ENCODE results near the gene C1QTNF12.

C1QTNF12 gene

GRCh38 chr1:1223891-1224290, 22.6 kb downstream of the C1QTNF12 start:
- peaks cover 74 to 99% of the 10 kb centered on the region in 2 experiments for H3K36me3 ChIP-seq (ENCODE audit: control insufficient read depth in 1 of 2, insufficient read depth in 2 of 2, low read depth in 1 of 2, low read length in 2 of 2)
- H2BK15ac ChIP-seq (ENCODE audit: low read depth, poor library complexity, severe bottlenecking) = no peak overlapping the region
- H3K23ac ChIP-seq (ENCODE audit: low read length in 2 of 2) = no peak overlapping the region
- WGBS = 99% methylated on average over 21 of the region's 21 CpGs
- H2BK5ac ChIP-seq (ENCODE audit: low read depth, low read length, poor library complexity, severe bottlenecking) = no peak overlapping the region
- no peak overlapping the region for H2BK120ac ChIP-seq (ENCODE audit: low read depth, low read length)
- H3K4ac ChIP-seq (ENCODE audit: low read depth in 1 of 2, low read length in 2 of 2) = no peak overlapping the region
- no peak overlapping the region for H2AK5ac ChIP-seq (ENCODE audit: low read length, severe bottlenecking)
- H3K27ac ChIP-seq (ENCODE audit: low read length, poor library complexity, severe bottlenecking) = no peak overlapping the region
- no peak overlapping the region for H3K9ac ChIP-seq (ENCODE audit: low read length)
- H3K4me3 ChIP-seq (ENCODE audit: insufficient read depth in 1 of 2, low read depth in 1 of 2, low read length in 2 of 2) = no peak overlapping the region
- H3K18ac ChIP-seq (ENCODE audit: low read depth in 1 of 2, low read length in 2 of 2) = no peak overlapping the region
- no peaks in the 10 kb centered on the region for H3K9me3 ChIP-seq (ENCODE audit: control insufficient read depth, low read length)
- no peak overlapping the region for H3K14ac ChIP-seq (ENCODE audit: low read length in 2 of 2)
- H3K4me1 ChIP-seq (ENCODE audit: control insufficient read depth, insufficient read depth, low read depth, low read length) = peaks cover 13% of the 10 kb centered on the region
- H4K91ac ChIP-seq (ENCODE audit: low read length) = no peak overlapping the region
- no peak overlapping the region for H3K4me2 ChIP-seq (ENCODE audit: low read length, poor library complexity, severe bottlenecking)
- no peaks in the 10 kb centered on the region for H3K27me3 ChIP-seq (ENCODE audit: control insufficient read depth in 1 of 2, insufficient read depth in 1 of 2, low read length in 2 of 2)
- H2BK12ac ChIP-seq (ENCODE audit: low read length in 2 of 2) = no peak overlapping the region
- peaks cover 56% of the 10 kb centered on the region for H3K79me1 ChIP-seq (replicated peaks; ENCODE audit: low read length, poor library complexity, severe bottlenecking)
- no peak for DNase-seq
- no peak overlapping the region for H2AFZ ChIP-seq (ENCODE audit: low read depth, low read length)
- no peak overlapping the region for H4K8ac ChIP-seq (ENCODE audit: low read length)

- H2BK120ac ChIP-seq (ENCODE audit: low read depth, low read length) = no peak overlapping the region
- H4K8ac ChIP-seq (ENCODE audit: low read length) = no peak overlapping the region
- H3K36me3 ChIP-seq (ENCODE audit: control insufficient read depth in 1 of 2, insufficient read depth in 2 of 2, low read depth in 1 of 2, low read length in 2 of 2) = peaks cover 73 to 99% of the 10 kb centered on the region in 2 experiments
- no peaks in the 10 kb centered on the region for H3K27me3 ChIP-seq (ENCODE audit: control insufficient read depth in 1 of 2, insufficient read depth in 1 of 2, low read length in 2 of 2)
- no peak overlapping the region for H3K4ac ChIP-seq (ENCODE audit: low read depth in 1 of 2, low read length in 2 of 2)
- H2AFZ ChIP-seq (ENCODE audit: low read depth, low read length) = no peak overlapping the region
- no peak overlapping the region for H2BK15ac ChIP-seq (ENCODE audit: low read depth, poor library complexity, severe bottlenecking)
- H3K79me1 ChIP-seq (replicated peaks; ENCODE audit: low read length, poor library complexity, severe bottlenecking) = peaks cover 59% of the 10 kb centered on the region
- H4K91ac ChIP-seq (ENCODE audit: low read length) = no peak overlapping the region
- no peak overlapping the region for H3K14ac ChIP-seq (ENCODE audit: low read length in 2 of 2)
- H3K9me3 ChIP-seq (ENCODE audit: control insufficient read depth, low read length) = no peaks in the 10 kb centered on the region
- H3K4me3 ChIP-seq (ENCODE audit: insufficient read depth in 1 of 2, low read depth in 1 of 2, low read length in 2 of 2) = no peak overlapping the region
- H3K9ac ChIP-seq (ENCODE audit: low read length) = no peak overlapping the region
- H2AK5ac ChIP-seq (ENCODE audit: low read length, severe bottlenecking) = no peak overlapping the region
- no peak overlapping the region for H2BK5ac ChIP-seq (ENCODE audit: low read depth, low read length, poor library complexity, severe bottlenecking)
- H3K27ac ChIP-seq (ENCODE audit: low read length, poor library complexity, severe bottlenecking) = no peak overlapping the region
- no peak overlapping the region for H3K18ac ChIP-seq (ENCODE audit: low read depth in 1 of 2, low read length in 2 of 2)
- 97% methylated on average over 15 of the region's 15 CpGs for whole genome bisulfite sequencing
- H3K23ac ChIP-seq (ENCODE audit: low read length in 2 of 2) = no peak overlapping the region
- no peak for DNase-seq
- H3K4me1 ChIP-seq (ENCODE audit: control insufficient read depth, insufficient read depth, low read depth, low read length) = peaks cover 18% of the 10 kb centered on the region
- H3K4me2 ChIP-seq (ENCODE audit: low read length, poor library complexity, severe bottlenecking) = no peak overlapping the region
- H2BK12ac ChIP-seq (ENCODE audit: low read length in 2 of 2) = no peak overlapping the region
Measured at GRCh38 chr1:1223321-1223720, 23.2 kb downstream of the C1QTNF12 start.

DNA sequence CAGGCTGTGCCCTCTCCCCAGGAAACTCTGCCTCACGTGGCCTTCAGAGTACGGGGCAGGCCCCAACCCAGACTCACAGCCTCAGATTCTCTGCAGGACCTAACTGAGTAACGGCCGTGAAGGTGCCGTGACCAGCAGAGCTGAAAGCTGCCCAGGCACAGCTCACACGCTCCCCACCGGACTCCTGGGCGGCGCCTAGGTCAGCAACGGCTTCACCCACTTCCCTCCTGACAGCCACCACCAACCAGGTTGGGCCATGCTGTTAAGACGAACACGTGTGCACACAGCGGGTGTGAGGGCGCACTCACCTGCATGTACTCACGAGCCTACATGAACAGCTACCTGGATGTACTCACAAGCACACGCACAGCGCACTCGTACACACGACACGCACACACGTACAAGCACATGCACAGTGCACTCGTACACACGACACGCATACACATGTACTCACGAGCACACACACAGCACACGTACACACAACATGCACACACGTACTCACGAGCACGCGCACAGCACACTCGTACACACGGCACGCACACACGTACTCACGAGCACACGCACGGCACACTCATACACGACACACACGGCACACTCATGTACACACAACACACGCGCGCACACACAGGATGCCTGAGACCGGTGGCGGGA, 23.8 kb downstream of the C1QTNF12 start:
- no peak overlapping the region for H2BK5ac ChIP-seq (ENCODE audit: low read depth, low read length, poor library complexity, severe bottlenecking)
- no peaks in the 10 kb centered on the region for H3K27me3 ChIP-seq (ENCODE audit: control insufficient read depth in 1 of 2, insufficient read depth in 1 of 2, low read length in 2 of 2)
- peak overlapping the region in 1 of 2 experiments; percentile 15 for H3K4me3 ChIP-seq (ENCODE audit: insufficient read depth in 1 of 2, low read depth in 1 of 2, low read length in 2 of 2)
- peaks cover 73 to 99% of the 10 kb centered on the region in 2 experiments for H3K36me3 ChIP-seq (ENCODE audit: control insufficient read depth in 1 of 2, insufficient read depth in 2 of 2, low read depth in 1 of 2, low read length in 2 of 2)
- H3K14ac ChIP-seq (ENCODE audit: low read length in 2 of 2) = no peak overlapping the region
- H4K91ac ChIP-seq (ENCODE audit: low read length) = peak overlapping the region; percentile 12
- no peak overlapping the region for H3K27ac ChIP-seq (ENCODE audit: low read length, poor library complexity, severe bottlenecking)
- H3K9me3 ChIP-seq (ENCODE audit: control insufficient read depth, low read length) = no peaks in the 10 kb centered on the region
- H2BK12ac ChIP-seq (ENCODE audit: low read length in 2 of 2) = no peak overlapping the region
- H3K79me1 ChIP-seq (replicated peaks; ENCODE audit: low read length, poor library complexity, severe bottlenecking) = peaks cover 55% of the 10 kb centered on the region
- no peak overlapping the region for H2BK15ac ChIP-seq (ENCODE audit: low read depth, poor library complexity, severe bottlenecking)
- H3K4ac ChIP-seq (ENCODE audit: low read depth in 1 of 2, low read length in 2 of 2) = no peak overlapping the region
- no peak overlapping the region for H2AK5ac ChIP-seq (ENCODE audit: low read length, severe bottlenecking)
- no peak overlapping the region for H3K18ac ChIP-seq (ENCODE audit: low read depth in 1 of 2, low read length in 2 of 2)
- no peak overlapping the region for H3K23ac ChIP-seq (ENCODE audit: low read length in 2 of 2)
- no peak overlapping the region for H4K8ac ChIP-seq (ENCODE audit: low read length)
- H3K4me1 ChIP-seq (ENCODE audit: control insufficient read depth, insufficient read depth, low read depth, low read length) = peaks cover 24% of the 10 kb centered on the region
- no peak overlapping the region for H2AFZ ChIP-seq (ENCODE audit: low read depth, low read length)
- no peak overlapping the region for H3K4me2 ChIP-seq (ENCODE audit: low read length, poor library complexity, severe bottlenecking)
- 97% methylated on average over 44 of the region's 44 CpGs for WGBS
- no peak overlapping the region for H3K9ac ChIP-seq (ENCODE audit: low read length)
- no peak overlapping the region for H2BK120ac ChIP-seq (ENCODE audit: low read depth, low read length)
- no peak for DNase-seq

DNA sequence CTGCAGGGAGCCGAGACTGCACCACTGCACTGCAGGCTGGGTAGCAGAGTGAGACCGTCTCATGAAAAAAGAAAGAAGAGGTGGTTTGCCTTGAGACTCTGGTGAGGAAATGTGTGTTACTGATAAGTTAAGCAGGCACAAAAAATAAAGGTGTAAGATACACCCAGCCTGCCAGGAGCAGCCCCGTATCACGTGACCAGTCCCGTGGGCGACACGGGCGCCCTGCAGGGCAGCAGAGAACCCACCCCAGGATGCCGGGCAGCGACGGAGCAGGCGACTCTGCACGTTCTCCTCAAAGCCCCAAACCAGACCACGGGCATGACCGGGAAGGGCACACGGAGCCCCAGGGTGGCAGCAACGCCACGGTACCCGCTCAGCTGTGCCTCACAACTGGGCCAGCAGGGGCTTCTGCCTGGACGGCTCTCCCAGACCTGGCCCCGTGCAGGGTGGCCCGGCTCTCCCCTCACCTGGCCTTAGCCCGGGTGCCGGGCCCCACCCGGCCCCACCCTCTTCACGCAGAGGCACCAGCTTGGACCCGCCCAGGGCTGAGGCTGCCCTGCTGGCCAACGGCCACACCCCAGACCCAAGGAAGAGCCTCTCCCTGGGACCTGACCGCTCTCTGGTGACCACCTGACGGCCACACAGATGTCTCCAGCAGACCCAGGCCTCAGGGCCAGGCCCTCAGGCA, 24.5 kb downstream of the C1QTNF12 start:
- Histone ChIP-seq H3K36me3 (ENCODE audit: control insufficient read depth in 1 of 2, insufficient read depth in 2 of 2, low read depth in 1 of 2, low read length in 2 of 2) (peaks cover 75 to 99% of the 10 kb centered on the region in 2 experiments), H3K9ac (ENCODE audit: low read length) (no peak overlapping the region), H2BK5ac (ENCODE audit: low read depth, low read length, poor library complexity, severe bottlenecking) (no peak overlapping the region), H3K27ac (ENCODE audit: low read length, poor library complexity, severe bottlenecking) (no peak overlapping the region), H2AK5ac (ENCODE audit: low read length, severe bottlenecking) (no peak overlapping the region), H3K18ac (ENCODE audit: low read depth in 1 of 2, low read length in 2 of 2) (no peak overlapping the region), H2BK12ac (ENCODE audit: low read length in 2 of 2) (no peak overlapping the region), H3K27me3 (ENCODE audit: control insufficient read depth in 1 of 2, insufficient read depth in 1 of 2, low read length in 2 of 2) (no peaks in the 10 kb centered on the region), H3K79me1 (replicated peaks; ENCODE audit: low read length, poor library complexity, severe bottlenecking) (peaks cover 52% of the 10 kb centered on the region), H3K4me1 (ENCODE audit: control insufficient read depth, insufficient read depth, low read depth, low read length) (peaks cover 30% of the 10 kb centered on the region), H4K91ac (ENCODE audit: low read length) (no peak overlapping the region), H3K4ac (ENCODE audit: low read depth in 1 of 2, low read length in 2 of 2) (no peak overlapping the region), H2AFZ (ENCODE audit: low read depth, low read length) (no peak overlapping the region), H3K14ac (ENCODE audit: low read length in 2 of 2) (no peak overlapping the region), H3K23ac (ENCODE audit: low read length in 2 of 2) (no peak overlapping the region), H2BK120ac (ENCODE audit: low read depth, low read length) (no peak overlapping the region), H2BK15ac (ENCODE audit: low read depth, poor library complexity, severe bottlenecking) (no peak overlapping the region), H4K8ac (ENCODE audit: low read length) (no peak overlapping the region), H3K4me2 (ENCODE audit: low read length, poor library complexity, severe bottlenecking) (no peak overlapping the region), H3K9me3 (ENCODE audit: control insufficient read depth, low read length) (no peaks in the 10 kb centered on the region), H3K4me3 (ENCODE audit: insufficient read depth in 1 of 2, low read depth in 1 of 2, low read length in 2 of 2) (no peak overlapping the region)
- no peak for DNase-seq
- WGBS = 96% methylated on average over 30 of the region's 30 CpGs

Measured in mesenchymal stem cell (in vitro differentiated cells and primary cell).